Hippocampal formation (tissue), 2 donors: Measurements from ENCODE around the gene STARD3.
"Not testable (repeated sequence)": the region's sequence is repeated elsewhere in the genome, so short reads cannot be mapped to it uniquely, and the experiment has no call there.

ENCODE experiments used
- DNase-seq, 2 donors: peaks; one replicate each; lab custom pipeline; 2025; lab: John Stamatoyannopoulos, UW

STARD3 gene

GRCh38 chr17:39695089-39695474 lies 58.1 kb downstream of the STARD3 start:
- DNase-seq = no peak

- DNase-seq = no peak
Measured at GRCh38 chr17:39696731-39697130, 59.8 kb downstream of the STARD3 start.

- no peak for DNase-seq
Measured at GRCh38 chr17:39697961-39698360, 61.0 kb downstream of the STARD3 start.

DNA sequence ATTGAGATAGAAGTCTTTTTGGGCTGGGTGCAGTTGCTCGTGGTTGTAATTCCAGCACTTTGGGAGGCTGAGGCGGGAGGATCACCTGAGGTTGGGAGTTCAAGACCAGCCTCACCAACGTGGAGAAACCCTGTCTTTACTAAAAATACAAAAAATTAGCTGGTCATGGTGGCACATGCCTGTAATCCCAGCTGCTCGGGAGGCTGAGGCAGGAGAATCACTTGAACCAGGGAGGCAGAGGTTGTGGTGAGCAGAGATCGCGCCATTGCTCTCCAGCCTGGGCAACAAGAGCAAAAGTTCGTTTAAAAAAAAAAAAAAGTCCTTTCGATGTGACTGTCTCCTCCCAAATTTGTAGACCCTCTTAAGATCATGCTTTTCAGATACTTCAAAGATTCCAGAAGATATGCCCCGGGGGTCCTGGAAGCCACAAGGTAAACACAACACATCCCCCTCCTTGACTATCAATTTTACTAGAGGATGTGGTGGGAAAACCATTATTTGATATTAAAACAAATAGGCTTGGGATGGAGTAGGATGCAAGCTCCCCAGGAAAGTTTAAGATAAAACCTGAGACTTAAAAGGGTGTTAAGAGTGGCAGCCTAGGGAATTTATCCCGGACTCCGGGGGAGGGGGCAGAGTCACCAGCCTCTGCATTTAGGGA lies 62.3 kb downstream of the STARD3 start:
- DNase-seq = not testable (repeated sequence)

- DNase-seq = no peak
Measured at GRCh38 chr17:39699818-39700147, 62.8 kb downstream of the STARD3 start, which contains the start of gene ERBB2. Gene ERBB2 (plus strand): TSS chr17:39700064. CDS start chr17:39700239, 175 bp downstream.

DNA sequence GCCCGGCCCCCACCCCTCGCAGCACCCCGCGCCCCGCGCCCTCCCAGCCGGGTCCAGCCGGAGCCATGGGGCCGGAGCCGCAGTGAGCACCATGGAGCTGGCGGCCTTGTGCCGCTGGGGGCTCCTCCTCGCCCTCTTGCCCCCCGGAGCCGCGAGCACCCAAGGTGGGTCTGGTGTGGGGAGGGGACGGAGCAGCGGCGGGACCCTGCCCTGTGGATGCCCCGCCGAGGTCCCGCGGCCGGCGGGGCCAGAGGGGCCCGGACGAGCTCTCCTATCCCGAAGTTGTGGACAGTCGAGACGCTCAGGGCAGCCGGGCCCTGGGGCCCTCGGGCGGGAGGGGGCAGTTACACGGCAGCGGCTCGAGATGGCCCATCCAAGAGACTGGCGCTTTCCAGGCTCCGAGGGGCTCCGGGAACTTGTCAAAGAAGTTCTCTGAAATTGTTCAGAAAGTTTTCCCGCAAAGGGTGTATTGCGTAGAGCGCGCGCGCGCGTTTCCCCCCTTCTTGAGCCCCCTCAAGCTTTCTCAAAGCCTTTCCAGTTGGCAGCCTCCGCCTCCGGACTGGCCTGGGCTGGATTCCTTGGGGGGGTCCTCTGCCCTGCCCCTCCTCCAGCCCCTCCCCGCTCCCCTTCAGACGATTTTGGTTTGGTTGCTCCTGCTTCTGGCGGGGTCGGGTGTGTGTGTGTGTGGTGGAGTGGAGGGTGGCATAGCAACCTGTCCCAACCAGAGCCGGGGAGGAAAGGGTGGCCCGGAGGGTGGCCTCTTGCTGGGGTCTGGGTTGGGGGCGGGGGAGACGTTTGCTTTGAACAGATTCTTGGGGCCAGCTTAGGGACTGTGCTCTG lies 63.4 kb downstream of the STARD3 start:
- no peak for DNase-seq

- no peak for DNase-seq
Measured at GRCh38 chr17:39701012-39701783, 64.3 kb downstream of the STARD3 start.

DNA sequence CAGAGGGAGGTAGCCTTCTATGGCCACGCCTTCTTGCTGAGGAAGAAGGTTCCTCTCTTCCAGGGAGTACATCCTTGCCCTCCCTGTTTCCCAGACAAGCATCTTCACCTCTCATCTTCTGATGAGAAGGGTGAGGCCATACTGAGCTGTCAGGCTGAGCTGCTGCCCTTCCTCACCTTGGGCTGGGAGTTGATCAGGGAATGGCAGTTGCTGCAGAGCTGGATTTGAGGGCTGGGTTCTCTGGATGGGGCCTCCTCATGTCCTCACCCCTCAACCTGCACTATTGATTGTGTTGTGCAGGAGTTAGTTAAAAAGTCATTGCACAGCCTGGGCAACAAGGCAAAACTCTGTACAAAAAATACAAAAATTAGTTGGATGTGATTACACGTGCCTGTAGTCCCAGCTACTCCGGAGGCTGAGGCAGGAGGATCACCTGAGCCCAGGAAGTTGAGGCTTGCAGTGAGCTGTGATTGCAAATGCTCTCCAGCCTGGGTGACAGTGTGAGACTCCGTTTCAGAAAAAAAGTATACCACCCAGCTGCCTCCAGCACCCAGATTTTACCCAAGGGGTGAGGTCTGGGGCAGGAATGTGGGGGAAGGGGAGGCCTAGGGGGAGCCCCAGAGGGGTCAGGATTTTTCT lies 65.0 kb downstream of the STARD3 start:
- no peak for DNase-seq

DNA sequence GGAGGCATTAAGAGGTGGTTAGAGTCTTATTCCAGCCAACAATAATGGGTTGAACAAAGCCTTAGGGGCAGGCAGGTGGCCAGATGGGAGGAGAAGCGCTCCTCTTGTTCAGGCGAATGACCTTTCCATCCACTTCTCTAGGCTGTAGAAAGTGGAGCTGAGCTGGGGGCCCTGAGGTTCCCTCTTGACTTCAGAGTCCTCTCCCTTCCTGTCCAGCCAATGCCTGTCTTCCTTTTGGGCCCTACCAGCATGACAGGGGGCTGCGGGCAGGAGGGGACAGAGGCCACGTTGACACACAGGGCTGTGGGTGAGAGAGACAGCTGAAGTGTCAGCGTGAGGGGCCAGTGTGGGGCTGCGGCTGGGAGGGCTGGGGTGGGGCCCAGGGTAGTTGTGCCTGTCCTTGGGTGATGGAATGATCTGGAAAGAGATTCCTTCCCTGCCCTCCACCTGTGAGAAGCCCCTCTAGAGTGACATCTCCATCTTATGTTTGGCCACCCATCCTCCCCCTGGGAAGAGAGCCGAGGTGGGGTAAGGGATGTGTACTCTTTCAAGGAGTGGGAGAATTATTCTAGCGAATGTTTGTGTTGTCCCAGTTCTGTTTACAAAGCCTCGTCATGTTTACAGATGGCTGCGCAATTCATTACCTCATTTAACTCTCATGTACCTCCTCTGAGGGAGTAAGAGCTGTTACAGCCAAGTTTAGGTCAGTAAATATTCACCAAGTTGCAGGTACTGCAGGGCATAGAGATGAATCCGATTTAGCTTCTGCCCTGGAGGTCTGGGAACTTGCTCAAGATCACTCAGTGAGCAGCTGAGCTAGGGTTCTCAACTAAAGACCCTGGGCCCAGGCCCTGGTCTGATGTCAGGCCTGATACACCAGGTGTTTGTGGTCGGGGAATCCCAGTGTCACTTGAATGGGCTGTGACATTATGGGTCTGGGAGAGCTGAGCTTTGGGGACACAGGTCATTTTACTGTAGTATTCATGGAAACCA lies 66.3 kb downstream of the STARD3 start:
- DNase-seq = no peak

- no peak for DNase-seq
Measured at GRCh38 chr17:39703913-39704312, 67.0 kb downstream of the STARD3 start.

GRCh38 chr17:39704821-39705551 lies 68.0 kb downstream of the STARD3 start:
- no peak for DNase-seq

DNA sequence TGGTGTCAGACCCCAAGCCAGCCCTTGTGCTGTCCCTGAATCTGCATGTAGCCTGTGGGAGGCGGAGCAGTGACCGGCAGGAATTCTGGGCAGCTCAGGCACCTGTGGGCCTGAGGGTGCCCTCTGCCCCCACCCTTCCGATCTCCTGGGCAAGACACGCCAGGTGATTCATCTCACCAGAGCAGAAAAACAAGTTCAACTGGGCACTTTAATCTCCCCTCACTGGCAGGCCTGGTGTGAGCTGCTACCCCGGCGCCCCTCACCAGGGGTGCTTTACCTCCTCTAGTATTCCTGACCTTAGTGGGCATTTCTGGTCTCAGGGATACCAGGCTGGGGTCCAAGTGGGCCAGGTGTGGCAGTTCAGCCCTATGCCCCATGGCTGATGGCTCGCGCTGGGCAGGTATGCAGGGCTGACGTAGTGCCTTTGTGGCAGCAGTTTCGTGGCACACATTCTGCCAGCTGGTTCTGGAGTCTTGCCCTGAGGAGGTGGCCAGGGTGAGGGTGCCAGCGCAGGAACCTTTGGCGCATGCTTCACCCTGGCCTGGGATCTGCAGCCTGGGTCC lies 68.9 kb downstream of the STARD3 start:
- no peak for DNase-seq

GRCh38 chr17:39706383-39706782 lies 69.4 kb downstream of the STARD3 start:
- DNase-seq = no peak

GRCh38 chr17:39706921-39707337 lies 70.0 kb downstream of the STARD3 start:
- DNase-seq = no peak

DNA sequence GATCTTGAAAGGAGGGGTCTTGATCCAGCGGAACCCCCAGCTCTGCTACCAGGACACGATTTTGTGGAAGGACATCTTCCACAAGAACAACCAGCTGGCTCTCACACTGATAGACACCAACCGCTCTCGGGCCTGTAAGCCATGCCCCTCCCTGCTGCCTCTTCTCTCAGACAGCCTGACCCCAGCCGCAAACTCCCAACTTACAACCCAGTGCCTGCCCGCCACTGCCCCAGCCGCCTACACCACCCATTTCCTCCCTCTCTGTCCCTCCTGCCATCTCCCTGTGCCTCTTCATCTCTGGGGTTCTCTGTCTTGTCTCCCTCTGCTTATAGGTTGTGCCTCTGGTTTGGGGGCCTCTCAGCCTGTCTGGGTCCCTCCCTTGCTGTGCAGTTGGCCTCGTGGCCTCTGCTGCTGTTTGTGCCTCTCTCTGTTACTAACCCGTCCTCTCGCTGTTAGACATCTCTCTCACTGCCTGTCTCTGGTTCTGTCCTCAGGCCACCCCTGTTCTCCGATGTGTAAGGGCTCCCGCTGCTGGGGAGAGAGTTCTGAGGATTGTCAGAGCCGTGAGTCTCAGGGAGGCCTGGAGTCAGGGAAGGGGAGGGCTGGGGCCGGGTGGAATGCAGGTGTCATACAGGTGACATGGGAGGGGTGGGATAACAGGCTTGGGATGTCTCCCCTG lies 72.5 kb downstream of the STARD3 start:
- DNase-seq = no peak

DNA sequence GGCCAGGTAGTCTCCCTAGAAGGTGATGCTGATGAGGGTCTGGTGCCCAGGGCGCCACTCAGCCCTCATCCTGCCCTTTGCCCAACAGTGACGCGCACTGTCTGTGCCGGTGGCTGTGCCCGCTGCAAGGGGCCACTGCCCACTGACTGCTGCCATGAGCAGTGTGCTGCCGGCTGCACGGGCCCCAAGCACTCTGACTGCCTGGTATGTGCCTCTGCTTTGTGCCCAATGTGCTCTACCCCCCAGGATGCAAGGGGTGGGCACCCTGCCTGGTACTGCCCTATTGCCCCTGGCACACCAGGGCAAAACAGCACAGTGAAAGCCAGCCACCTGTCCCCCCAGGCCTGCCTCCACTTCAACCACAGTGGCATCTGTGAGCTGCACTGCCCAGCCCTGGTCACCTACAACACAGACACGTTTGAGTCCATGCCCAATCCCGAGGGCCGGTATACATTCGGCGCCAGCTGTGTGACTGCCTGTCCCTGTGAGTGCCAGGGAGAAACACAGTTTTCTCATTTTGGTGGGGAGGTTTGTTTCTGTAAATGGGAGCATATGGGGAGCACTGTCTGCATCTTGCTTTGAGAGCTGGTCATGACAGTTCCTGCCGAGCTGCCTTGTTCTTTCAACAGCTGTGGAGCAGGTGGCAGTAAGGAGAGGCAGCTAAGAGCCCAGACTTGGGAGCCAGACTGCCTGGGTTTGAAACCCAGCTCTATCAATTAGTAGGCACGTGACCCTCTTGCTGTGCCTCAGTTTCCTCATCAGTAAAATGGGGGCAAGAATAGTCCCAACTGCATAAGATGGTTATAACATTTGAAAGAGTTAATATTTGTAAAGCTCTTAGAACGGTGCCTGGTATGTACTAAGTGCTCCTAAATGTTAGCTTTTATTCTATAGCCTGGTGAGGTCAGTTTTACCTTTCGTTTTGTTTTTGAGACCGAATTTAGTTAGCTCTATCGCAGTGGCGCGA lies 73.3 kb downstream of the STARD3 start:
- no peak for DNase-seq

- not testable (repeated sequence) for DNase-seq
Measured at GRCh38 chr17:39711071-39711470, 74.1 kb downstream of the STARD3 start.

- no peak for DNase-seq
Measured at GRCh38 chr17:39711851-39712250, 74.9 kb downstream of the STARD3 start.
